ENCODE results near the gene SLC39A5. TPM values are rescaled to one million over a fixed set of nuclear protein-coding genes. Genes with fewer than 3 reads are reported as not detected.

Gene SLC39A5
- total RNA-seq, 2 donors from 2014 or later, result 306 to 333 TPM

GRCh38 chr12:56189099-56189917 is 40.5 kb upstream of the SLC39A5 start, which contains the start of gene SMARCC2:
Gene SMARCC2 (minus strand): TSS chr12:56189483. CDS start chr12:56189461, 22 bp downstream.
- 0 to 1% methylated on average over 11 to 66 of the region's 93 CpGs for WGBS, 2 donors
- Histone ChIP-seq H3K27ac (peak within 1 kb of the TSS; percentile 84 to 96 (median 91)), H3K27me3 (no peaks in the 10 kb centered on the region), H3K4me1 (peaks cover 25% of the 10 kb centered on the region), H3K36me3 (replicated peaks in 1 of 2; ENCODE audit: insufficient read depth in 1 of 2, low read depth in 2 of 2) (peaks cover 0 to 8% of the 10 kb centered on the region in 2 donors), H3K4me3 (peak within 1 kb of the TSS; percentile 80), H3K9me3 (no peaks in the 10 kb centered on the region)
- DNase-seq (peak; percentile 91 to 93 (median 92)), ATAC-seq (peak; percentile 91)
- intact Hi-C loops (cut with DNase I), result no loop called here
- TF ChIP-seq POLR2A (IDR thresholded peaks at IDR 0.05) (peak in 2 of 3 donors; percentile 74 to 75), CTCF (IDR thresholded peaks at IDR 0.05) (peak; percentile 59 to 100 (median 80))

- DNase-seq, result peak; percentile 88 to 90 (median 89)
- Histone ChIP-seq H3K4me1 (peaks cover 25% of the 10 kb centered on the region), H3K9me3 (no peaks in the 10 kb centered on the region), H3K27ac (peak overlapping the region; percentile 84 to 96 (median 91)), H3K4me3 (peak overlapping the region; percentile 49 to 54), H3K36me3 (replicated peaks in 1 of 2; ENCODE audit: insufficient read depth in 1 of 2, low read depth in 2 of 2) (peaks cover 0 to under 1% of the 10 kb centered on the region in 2 donors), H3K27me3 (no peaks in the 10 kb centered on the region)
- TF ChIP-seq CTCF (IDR thresholded peaks at IDR 0.05), result peak in 3 of 7 experiments; percentile 1 to 26 (median 3)
- TF ChIP-seq POLR2A (IDR thresholded peaks at IDR 0.05), result peak in 2 of 3 donors; percentile 56 to 66
- 1% methylated on average over 33 to 42 of the region's 42 CpGs for WGBS, 2 donors
- intact Hi-C loops (cut with DNase I), result no loop called here
- ATAC-seq, result peak; percentile 64
These were observed 39.7 kb upstream of the SLC39A5 start for GRCh38 chr12:56189918-56190694.

- peaks cover 25% of the 10 kb centered on the region for H3K4me1 ChIP-seq
- H3K27me3 ChIP-seq, result no peaks in the 10 kb centered on the region
- peak overlapping the region; percentile 50 to 96 (median 91) for H3K27ac ChIP-seq
- ATAC-seq (no peak), DNase-seq (no peak)
- intact Hi-C loops (cut with DNase I), result no loop called here
- no peak for TF ChIP-seq POLR2A (IDR thresholded peaks at IDR 0.05)
- no peak for TF ChIP-seq CTCF (IDR thresholded peaks at IDR 0.05)
- H3K4me3 ChIP-seq, result peak overlapping the region in 1 of 2 donors; percentile 49
- WGBS, 2 donors, result 15 to 20% methylated on average over 9 of the region's 9 CpGs
- H3K9me3 ChIP-seq, result no peaks in the 10 kb centered on the region
- no peaks in the 10 kb centered on the region for H3K36me3 ChIP-seq (replicated peaks in 1 of 2; ENCODE audit: insufficient read depth in 1 of 2, low read depth in 2 of 2)
These were observed 39.1 kb upstream of the SLC39A5 start for GRCh38 chr12:56190695-56191155.

- Histone ChIP-seq H3K36me3 (replicated peaks in 1 of 2; ENCODE audit: insufficient read depth in 1 of 2, low read depth in 2 of 2) (no peaks in the 10 kb centered on the region), H3K4me1 (peaks cover 18% of the 10 kb centered on the region), H3K9me3 (no peaks in the 10 kb centered on the region), H3K27ac (no peak overlapping the region), H3K4me3 (no peak overlapping the region), H3K27me3 (no peaks in the 10 kb centered on the region)
- ATAC-seq (no peak), DNase-seq (no peak)
- TF ChIP-seq CTCF (IDR thresholded peaks at IDR 0.05) (no peak), POLR2A (IDR thresholded peaks at IDR 0.05) (no peak)
- intact Hi-C loops (cut with DNase I), result no loop called here
These were observed 37.3 kb upstream of the SLC39A5 start for GRCh38 chr12:56192582-56192981.
